ENCODE measurements around the gene CEP72. TPM values are rescaled to one million over a fixed set of nuclear protein-coding genes. Genes with fewer than 3 reads are reported as not detected.
"Not testable (repeated sequence)": the region's sequence is repeated elsewhere in the genome, so short reads cannot be mapped to it uniquely, and the experiment has no call there.

CEP72 gene
- polyA plus RNA-seq, 4 donors = 4.4 to 10.8 (median 9.0) TPM

GRCh38 chr5:597871-598563 lies 14.1 kb upstream of the CEP72 start:
- DNase-seq (ENCODE audit: low read depth in 4 of 4, low spot score in 3 of 4) = no peak

GRCh38 chr5:598564-598890 lies 13.6 kb upstream of the CEP72 start:
- DNase-seq (ENCODE audit: low read depth in 4 of 4, low spot score in 3 of 4) = no peak

GRCh38 chr5:600886-601541 lies 11.1 kb upstream of the CEP72 start:
- DNase-seq (ENCODE audit: low read depth in 4 of 4, low spot score in 3 of 4) = no peak

GRCh38 chr5:601771-602465 lies 10.2 kb upstream of the CEP72 start:
- no peak for DNase-seq (ENCODE audit: low read depth in 4 of 4, low spot score in 3 of 4)

GRCh38 chr5:602466-603035 lies 9.6 kb upstream of the CEP72 start:
- DNase-seq (ENCODE audit: low read depth in 4 of 4, low spot score in 3 of 4) = no peak

- DNase-seq (ENCODE audit: low read depth in 4 of 4, low spot score in 3 of 4) = no peak
Measured at GRCh38 chr5:603081-603998, 8.8 kb upstream of the CEP72 start.

- no peak for DNase-seq (ENCODE audit: low read depth in 4 of 4, low spot score in 3 of 4)
Measured at GRCh38 chr5:604391-604831, 7.7 kb upstream of the CEP72 start.

- DNase-seq (ENCODE audit: low read depth in 4 of 4, low spot score in 3 of 4) = not testable (repeated sequence)
Measured at GRCh38 chr5:605090-605489, 7.0 kb upstream of the CEP72 start.

GRCh38 chr5:606061-606460 lies 6.1 kb upstream of the CEP72 start:
- no peak for DNase-seq (ENCODE audit: low read depth in 4 of 4, low spot score in 3 of 4)

GRCh38 chr5:606526-607399 lies 5.4 kb upstream of the CEP72 start:
- no peak for DNase-seq (ENCODE audit: low read depth in 4 of 4, low spot score in 3 of 4)

- no peak for DNase-seq (ENCODE audit: low read depth in 4 of 4, low spot score in 3 of 4)
Measured at GRCh38 chr5:607541-608428, 4.4 kb upstream of the CEP72 start.

- DNase-seq (ENCODE audit: low read depth in 4 of 4, low spot score in 3 of 4) = no peak
Measured at GRCh38 chr5:608429-609370, 3.4 kb upstream of the CEP72 start.

- DNase-seq (ENCODE audit: low read depth in 4 of 4, low spot score in 3 of 4) = no peak
Measured at GRCh38 chr5:609506-609905, 2.6 kb upstream of the CEP72 start.

- DNase-seq (ENCODE audit: low read depth in 4 of 4, low spot score in 3 of 4) = no peak
Measured at GRCh38 chr5:610011-610743, 2.0 kb upstream of the CEP72 start.

- no peak for DNase-seq (ENCODE audit: low read depth in 4 of 4, low spot score in 3 of 4)
Measured at GRCh38 chr5:610744-611730, 1.1 kb upstream of the CEP72 start.

All from left renal pelvis (tissue), 4 donors.